ENCODE data around the gene PTH2R.
"Not testable (repeated sequence)": the region's sequence is repeated elsewhere in the genome, so short reads cannot be mapped to it uniquely, and the experiment has no call there.

Gene PTH2R

DNA sequence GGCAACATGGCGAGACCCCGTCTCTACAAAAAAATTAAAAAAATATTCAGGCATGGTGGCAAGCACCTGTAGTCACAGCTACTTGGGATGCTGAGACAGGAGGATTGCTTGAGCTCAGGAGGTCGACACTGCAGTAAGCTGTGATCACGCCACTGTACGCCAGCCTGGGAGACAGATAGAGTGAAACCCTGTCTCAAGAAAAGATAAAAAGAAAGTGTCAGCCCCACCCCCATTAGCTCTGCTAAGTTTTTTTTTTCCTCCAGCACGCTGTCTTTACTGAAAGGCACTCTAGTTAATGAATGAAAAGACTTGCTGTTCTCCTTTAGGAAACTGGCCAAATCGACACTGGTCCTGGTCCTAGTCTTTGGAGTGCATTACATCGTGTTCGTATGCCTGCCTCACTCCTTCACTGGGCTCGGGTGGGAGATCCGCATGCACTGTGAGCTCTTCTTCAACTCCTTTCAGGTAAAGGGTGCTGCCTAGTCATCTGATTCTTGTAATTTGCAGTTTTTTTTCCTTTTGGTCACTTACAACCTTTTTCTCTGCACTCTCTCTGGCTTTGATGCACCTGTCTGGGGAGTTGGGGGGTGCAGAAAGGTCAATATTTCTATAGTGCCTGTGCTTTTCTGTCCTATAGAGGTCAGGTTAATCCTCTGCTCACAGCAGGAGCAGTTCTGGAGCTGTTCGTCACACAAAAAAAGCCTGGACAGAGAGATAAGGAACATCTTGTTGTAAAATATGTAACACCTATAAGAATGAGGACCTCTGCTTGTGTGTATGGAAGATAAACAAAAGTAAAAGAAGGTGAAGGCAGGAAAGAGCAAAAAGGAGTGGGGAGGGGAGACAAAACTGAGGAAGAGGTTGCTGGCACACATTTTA lies 82.3 kb downstream of the PTH2R start:
- no peak for DNase-seq

DNA sequence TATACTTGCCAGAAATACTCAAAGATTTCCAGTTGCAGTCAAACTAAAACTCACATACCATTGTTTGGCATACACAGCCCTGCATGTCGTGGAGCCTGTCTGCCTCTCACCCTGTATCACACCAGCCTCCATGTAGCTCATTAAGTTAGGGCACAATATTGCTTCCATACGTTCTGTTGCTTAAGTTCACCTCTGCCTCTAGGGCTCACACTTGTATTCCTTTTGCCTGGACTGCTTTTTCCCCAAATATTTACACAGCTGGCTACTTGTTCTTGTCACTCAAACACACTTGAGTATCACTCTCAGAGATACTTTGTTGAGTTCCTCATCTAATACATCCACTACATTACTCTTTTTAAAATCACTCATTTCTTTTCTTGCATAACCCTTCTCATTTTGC lies 83.1 kb downstream of the PTH2R start:
- DNase-seq, result no peak

DNA sequence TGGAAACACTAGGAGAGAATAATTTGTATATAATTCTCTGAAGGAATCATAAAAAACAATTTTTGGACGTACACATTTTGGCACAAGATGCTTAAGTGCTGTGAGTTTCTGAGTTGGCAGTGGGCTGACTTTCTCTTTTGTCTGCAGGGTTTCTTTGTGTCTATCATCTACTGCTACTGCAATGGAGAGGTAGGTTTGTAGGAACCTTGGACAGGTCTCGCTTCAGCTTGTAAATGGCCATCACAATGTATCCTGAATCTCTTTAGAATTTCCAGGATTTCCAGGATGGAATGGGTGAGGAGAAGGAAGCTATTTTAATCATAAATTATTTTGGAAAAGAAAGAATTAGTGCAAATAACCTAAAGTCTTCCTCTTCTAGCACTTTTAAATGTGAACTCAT lies 83.9 kb downstream of the PTH2R start:
- DNase-seq, result no peak

DNA sequence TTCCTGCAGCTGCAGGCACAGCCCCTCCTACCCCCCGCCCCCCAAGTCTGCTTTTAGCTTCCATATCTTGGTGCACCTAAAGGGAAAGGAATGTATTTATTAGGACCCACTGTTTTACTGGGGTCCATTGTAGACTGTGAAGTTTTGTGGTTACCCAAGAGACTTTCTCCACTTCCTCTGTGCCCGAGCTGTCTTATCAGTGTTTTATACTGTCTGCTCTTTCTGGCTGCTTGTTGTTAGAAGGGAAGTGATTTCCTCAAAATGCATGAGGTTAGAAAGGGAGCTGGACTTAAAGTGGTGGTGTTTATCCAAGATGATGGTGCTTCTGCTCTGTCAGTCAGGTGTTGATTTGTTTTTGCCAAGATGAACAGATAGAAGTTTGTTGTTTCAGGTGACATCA lies 85.0 kb downstream of the PTH2R start:
- no peak for DNase-seq

DNA sequence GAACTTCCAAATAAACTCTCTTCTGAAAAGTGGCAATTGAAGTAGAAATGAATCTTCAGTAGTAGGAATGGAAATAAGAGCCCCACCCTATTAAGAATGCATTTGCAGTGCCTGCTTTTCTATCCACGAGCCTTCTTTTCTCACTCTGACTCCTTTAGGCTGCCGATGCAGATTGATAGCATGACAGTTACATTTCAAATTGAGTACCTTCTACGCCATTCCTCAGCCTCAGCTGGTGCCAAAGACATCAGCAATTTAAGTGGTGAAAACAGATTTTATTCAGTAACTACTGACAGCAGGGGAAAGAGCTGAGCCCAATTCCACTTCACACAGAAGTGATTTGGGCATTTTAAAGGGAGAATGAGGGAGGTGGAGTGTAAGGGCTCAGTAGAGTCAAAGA lies 85.5 kb downstream of the PTH2R start:
- no peak for DNase-seq

DNA sequence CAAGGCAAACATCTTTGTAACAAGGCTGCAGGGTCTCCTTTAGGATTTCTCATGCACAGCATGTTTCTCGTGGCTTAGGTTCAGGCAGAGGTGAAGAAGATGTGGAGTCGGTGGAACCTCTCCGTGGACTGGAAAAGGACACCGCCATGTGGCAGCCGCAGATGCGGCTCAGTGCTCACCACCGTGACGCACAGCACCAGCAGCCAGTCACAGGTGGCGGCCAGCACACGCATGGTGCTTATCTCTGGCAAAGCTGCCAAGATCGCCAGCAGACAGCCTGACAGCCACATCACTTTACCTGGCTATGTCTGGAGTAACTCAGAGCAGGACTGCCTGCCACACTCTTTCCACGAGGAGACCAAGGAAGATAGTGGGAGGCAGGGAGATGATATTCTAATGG lies 86.6 kb downstream of the PTH2R start:
- no peak for DNase-seq

DNA sequence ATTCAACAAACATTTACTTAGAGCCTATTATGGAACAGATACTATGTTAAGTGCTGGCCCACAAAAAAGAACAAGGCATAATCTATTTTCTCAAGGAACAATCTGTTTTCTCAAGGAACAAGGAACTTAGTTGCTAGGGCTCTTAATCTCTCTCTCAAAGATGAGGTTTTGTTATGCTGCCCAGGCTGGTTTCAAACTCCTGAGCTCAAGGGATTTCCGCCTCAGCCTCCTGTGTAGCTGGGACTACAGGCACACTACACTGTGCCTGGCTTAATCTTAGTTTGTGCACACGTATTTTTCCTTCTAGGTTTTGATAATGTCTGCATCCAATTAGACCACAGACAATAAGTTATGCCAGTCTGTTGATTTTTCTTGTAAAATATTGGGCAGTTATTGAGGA lies 89.5 kb downstream of the PTH2R start:
- no peak for DNase-seq

DNA sequence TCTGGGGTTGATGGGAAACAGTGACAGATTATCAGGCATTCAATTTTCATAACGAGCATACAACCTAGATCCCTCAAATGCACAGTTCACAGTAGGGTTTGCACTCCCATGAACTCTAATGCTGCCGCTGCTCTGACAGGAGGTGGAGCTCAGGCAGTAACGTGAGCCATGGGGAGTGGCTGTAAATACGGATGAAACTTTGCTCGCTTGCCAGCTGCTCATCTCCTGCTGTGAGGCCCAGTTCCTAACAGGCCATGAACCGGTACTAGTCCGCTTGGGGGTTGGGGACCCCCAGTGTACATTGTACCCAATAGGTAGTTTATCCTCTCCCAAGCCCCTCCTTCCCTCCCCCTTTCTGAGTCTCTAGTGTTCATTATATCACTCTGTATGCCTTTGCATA lies 94.6 kb downstream of the PTH2R start:
- DNase-seq, result no peak

DNA sequence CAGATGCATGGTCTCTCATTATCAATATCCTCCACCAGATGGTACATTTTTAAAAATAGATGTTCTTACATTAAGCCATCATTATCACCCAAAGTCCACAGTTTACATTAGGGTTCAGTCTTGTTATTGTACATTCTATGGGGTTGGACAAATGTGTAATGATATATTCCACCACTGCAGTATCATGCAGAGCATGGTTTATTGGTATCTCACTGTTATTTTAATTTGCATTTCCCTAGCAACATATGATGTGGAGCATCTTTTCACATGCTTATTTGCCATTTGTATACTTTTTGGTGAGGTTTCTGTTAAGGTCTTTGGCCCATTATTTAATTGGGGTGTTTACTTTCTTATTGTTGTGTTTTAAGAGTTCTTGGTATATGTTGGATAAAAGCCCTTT lies 95.7 kb downstream of the PTH2R start:
- DNase-seq, result no peak

DNA sequence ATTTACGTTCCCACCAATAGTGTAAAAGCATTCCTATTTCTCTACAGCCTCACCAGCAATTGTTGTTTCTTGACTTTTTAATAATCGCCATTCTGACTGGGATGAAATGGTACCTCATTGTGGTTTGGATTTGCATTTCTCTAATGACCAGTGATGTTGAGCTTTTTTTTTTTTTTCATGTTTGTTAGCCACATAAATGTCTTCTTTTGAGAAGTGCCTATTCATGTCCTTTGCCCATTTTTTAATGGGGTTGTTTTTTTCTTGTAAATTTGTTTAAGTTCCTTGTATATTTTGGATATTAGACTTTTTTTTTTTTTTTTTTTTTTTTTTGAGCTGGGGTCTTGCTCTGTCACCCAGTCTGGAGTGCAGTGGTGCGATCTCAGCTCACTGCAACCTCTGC lies 98.8 kb downstream of the PTH2R start:
- not testable (repeated sequence) for DNase-seq

DNA sequence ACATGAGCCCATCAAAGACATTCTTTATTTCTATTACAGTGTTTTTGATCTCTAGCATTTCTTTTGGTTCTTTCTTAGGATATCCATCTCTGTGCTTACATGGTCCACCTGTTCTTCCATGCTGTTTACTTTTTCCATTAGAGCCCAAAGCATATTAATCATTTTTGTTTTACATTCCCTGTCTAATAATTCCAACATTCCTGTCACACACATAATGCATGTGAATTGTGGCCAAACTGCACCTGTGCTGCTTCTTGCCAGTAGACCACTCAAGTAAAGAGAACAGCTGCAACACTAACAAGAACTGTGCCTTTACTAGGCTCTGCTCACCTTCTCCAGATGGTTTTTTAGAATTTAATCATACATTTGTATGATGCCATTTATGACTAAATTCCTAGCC lies 103.0 kb downstream of the PTH2R start:
- DNase-seq, result no peak

DNA sequence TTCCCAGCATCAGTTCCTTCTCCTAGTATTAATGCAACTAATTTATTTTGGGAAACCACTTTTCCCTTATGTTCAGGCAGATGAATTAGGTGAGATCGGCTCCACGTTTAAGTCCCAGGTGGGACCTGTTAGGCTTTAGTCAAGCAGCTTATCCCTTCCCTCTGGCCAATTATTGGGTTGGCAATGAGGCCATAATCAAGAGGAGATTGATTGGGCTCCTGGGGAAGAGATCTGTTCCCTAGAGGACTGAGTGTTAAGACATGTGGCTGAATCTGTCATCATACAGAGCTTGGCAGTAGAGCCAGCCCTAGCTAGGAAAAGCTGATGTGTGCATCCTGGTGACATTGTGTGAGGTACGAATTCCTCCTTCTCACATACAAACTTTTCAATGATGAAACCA lies 104.4 kb downstream of the PTH2R start:
- DNase-seq, result no peak

DNA sequence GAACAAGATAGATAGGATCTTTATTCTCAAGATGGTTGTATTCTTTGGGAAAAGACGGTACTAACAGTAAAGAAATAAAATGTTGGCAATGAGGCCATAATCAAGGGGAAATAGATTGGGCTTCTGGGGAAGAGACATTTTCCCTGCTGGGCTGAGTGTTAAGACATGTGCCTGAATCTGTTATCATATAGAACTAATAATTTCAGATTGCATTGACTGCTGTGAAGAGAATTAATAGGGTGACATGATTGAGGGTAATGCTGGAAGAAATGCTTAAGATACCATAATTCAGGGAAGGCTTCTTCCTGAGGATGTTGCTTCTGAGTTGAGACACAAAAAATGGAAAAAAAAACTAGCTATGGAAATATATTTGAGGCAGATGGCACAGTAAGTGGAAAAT lies 105.0 kb downstream of the PTH2R start:
- no peak for DNase-seq

DNA sequence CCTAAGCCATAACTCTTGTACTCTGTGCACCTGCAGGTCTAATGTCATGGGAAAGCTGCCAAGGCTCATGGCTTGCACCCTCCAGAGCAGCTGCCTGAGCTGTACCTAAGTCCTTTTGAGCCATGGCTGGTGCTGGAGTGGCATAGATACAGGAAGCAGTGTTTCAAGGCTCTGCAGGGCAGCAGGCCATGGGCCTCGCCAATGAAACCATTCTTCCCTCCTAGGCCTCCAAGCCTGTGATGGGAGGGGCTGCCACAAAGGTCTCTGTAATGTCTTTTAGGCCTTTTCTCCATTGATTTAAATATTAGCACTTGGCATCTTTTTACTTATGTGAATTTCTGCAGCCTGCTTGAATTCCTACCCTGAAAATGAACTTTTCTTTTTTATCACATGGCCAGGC lies 108.5 kb downstream of the PTH2R start:
- DNase-seq, result no peak

DNA sequence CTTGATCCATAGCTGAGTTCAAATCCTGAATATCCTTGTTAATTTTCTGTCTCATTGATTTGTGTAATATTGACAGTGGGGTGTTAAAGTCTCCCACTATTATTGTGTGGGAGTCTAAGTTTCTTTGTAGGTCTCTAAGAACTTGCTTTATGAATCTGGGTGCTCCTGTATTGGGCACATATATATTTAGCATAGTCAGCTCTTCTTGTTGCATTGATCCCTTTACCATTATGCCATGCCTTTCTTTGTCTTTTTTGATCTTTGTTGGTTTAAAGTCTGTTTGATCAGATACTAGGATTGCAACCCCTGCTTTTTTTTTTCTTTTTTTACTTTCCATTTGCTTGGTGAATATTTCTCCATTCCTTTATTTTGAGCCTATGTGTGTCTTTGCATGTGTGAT lies 116.5 kb downstream of the PTH2R start:
- DNase-seq, result not testable (repeated sequence)

DNA sequence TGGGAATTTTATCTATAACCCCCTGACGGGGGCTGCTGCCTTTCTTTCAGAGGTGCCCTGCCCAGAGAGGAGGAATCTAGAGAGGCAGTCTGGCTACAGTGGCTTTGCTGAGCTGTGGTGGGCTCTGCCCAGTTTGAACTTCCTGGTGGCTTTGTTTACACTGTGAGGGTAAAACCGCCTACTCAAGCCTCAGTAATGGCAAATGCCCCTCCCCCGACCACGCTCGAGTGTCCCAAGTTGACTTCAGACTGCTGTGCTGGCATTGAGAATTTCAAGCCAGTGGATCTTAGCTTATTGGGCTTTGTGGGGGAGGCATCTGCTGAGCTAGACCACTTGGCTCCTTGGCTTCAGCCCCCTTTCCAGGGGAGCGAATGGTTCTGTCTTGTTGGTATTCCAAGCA lies 118.6 kb downstream of the PTH2R start:
- DNase-seq, result not testable (repeated sequence)

DNA sequence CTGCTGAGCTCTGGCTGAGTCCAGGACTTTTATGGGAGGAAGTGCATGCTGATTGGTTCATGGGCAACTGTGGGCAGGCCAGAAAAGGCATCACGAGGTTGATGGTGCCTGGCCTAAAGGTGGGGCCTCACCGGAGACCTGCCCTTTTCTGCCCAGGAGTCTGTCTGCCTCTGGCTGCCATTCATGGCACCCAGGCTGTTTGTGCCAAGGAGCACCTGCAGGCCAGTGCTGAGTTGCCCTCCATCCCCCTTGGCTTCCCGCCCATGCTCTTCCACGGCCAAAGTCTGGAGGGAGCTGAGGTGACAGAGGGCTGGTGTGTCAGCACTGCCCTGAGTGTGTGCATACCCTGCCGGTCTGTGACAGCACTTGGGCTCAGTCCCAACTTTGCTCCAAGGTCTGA lies 123.2 kb downstream of the PTH2R start:
- DNase-seq, result no peak

DNA sequence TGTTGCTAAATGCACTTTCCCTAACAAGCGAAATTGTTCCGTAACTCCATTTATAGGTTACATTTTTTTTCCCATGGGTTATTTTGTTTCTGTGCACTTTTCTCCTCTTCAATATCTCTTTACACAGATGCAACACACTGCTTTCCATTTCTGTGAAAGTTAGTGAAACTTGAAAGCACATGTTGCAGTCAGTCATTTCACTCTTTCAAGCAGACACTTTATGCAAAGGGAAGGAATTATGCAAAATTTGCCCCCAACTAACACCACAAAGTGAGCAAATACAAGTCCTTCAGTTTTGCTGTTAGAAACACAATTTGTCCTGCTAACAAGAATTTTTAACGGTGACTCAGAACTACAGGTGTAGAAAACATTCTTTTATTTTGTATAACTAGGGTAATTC lies 124.8 kb downstream of the PTH2R start:
- no peak for DNase-seq

DNA sequence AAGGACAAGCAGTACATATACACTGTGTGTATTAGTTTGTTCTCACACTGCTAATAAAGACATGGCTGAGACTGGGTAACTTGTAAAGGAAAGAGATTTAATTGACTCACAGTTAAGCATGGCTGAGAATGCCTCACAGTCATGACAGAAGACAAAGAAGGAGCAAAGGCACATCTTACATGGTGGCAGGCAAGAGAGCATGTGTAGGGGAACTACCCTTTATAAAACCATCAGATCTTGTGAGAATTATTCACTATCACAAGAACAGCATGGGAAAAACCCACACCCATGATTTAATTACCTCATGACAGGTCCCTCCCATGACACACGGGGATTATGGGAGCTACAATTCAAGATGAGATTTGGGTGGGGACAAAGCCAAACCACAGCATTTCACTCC lies 129.0 kb downstream of the PTH2R start:
- not testable (repeated sequence) for DNase-seq

DNA sequence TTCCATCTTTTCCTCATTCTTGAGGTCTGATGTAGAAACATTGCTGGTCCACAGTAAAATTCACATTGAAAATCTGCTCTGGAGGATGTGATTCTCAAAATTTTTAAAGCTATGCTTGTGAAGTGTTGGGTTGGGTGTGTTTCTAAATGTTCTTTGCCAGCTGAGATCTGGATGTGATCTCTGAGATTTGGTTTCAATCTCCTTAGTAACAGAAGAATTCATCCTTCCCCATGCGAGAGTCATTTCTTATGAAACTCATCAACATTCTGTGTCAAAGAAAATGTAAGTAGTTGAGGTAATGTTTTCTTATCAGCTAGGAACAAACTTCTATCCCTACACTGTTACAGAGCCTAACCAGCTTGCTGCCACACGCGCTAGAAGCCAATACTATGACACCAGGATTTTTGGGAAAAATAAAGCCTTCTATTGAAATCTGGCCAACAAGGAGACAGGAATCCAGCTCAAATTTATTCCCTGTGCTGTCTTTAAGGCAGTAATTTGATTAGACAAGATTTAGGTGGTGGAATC lies 134.9 kb downstream of the PTH2R start:
- no peak for DNase-seq

DNA sequence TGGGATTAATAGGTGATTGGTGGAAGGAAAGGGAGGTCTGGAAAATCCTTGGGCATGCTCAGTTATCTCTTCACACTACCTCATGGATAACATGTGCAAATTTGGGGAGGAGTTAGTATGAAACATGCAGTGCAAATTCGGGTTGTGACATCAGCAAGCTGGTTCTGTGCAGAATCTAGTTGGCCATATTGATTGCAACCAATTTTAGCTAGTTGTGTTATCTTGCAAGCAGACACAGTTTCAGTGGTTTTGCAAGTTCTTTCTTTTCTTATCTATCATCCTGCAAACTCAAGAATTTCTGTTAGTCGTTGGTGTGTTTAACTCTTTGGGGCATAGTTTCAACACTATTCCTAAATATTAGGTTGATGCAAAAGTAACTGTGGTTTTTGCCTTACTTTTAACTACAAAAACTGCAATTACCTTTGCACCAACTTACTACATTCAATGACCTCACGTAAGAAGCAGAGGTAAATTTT lies 135.4 kb downstream of the PTH2R start:
- DNase-seq, result no peak

DNA sequence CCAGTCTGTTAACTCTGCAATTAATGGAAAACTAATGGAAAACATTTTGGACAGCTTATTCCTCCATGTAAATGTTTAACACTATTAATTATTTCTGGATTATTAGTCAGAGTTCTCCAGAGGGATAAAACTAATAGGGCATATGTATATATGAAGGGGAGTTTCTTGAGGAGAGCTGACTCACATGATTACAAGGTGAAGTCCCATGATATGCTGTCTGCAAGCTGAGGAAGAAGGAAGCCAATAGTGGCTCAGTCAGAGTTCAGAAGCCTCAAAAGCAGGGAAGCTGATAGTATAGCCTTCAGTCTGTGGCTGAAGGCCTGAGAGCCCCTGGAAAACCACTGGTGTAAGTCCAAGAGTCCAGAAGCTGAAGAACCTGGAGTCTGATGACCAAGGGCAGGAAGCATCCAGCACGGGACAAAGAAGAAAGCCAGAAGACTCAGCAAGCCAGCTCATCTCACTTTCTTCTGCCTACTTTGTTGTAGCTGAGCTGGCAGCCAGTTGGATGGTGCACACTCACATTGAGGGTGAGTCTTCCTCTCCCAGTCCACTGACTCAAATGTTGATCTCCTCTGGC lies 136.0 kb downstream of the PTH2R start:
- DNase-seq, result no peak

Data from activated CD8-positive, alpha-beta memory T cell treated with anti-CD3 and anti-CD28 coated beads, Interleukin-2, amount 50 U/mL, for 48 hours (primary cell).